K562 (cell line): ENCODE measurements around the gene KANK2. TPM values are rescaled to one million over a fixed set of nuclear protein-coding genes. Genes with fewer than 3 reads are reported as not detected.

Source experiments
- MAFG ChIP-seq: fragments of 450-650 bp; conservative IDR thresholded peaks from 2 replicates; pipeline ENCODE4 v1.6.1; 2016; ENCODE audit warnings: missing genetic modification characterization, missing compliant biosample characterization
- RBM39 ChIP-seq: fragments of 200-400 bp; formaldehyde crosslinking; optimal IDR thresholded peaks from 2 replicates; pipeline ENCODE3; 2018; ENCODE audit warnings: low read depth, low read length
- SP1 ChIP-seq: sonication (generic); formaldehyde crosslinking; IDR thresholded peaks from 2 replicates; pipeline ENCODE4 v1.8.1; 2022; ENCODE audit warnings: mild to moderate bottlenecking, missing genetic modification reagents
- THAP12 ChIP-seq: fragments of 250-450 bp; sonication (Bioruptor Pico); IDR thresholded peaks from 2 replicates; pipeline ENCODE4 v1.9.0; 2021; ENCODE audit warnings: mild to moderate bottlenecking, inconsistent platforms
- ZNF407 ChIP-seq: fragments of 450-650 bp; IDR thresholded peaks from 2 replicates; pipeline ENCODE4 v1.6.1; 2016; ENCODE audit warnings: low read depth
- ZNF609 ChIP-seq: sonication (generic); formaldehyde crosslinking; IDR thresholded peaks from 2 replicates; pipeline ENCODE4 v1.8.1; 2023; ENCODE audit warnings: missing genetic modification reagents, mild to moderate bottlenecking, borderline replicate concordance
- ZSCAN29 ChIP-seq: fragments of 450-650 bp; IDR thresholded peaks from 2 replicates; pipeline ENCODE4 v1.6.1; 2017
- polyA plus RNA-seq, 8 experiments: library from polyadenylated mRNA; depleted of rRNA in 4 of 8; stranded (reverse) in 5 of 8; unstranded in 3 of 8; fragments of >200 nt; fragmentation: Nextera tagmentation in 2 of 8; fragmentation: Illumina TruSeq in 1 of 8; extraction: Ambion mirVana in 2 of 8; extraction: Trizol in 1 of 8; gene quantifications; 2 replicates each; pipeline versions ENCODE4 v1.2.1 to v1.2.3, GENCODE V29; 2011 to 2014; ENCODE audit warnings: inconsistent platforms in 1 of 8, missing spikeins in 1 of 8
- total RNA-seq, 7 experiments: library from RNA; depleted of rRNA in 6 of 7; stranded (reverse); fragments of >200 nt in 6 of 7; fragmentation: Illumina TruSeq in 2 of 7; extraction: Trizol in 2 of 7; gene quantifications; 2 replicates each; pipeline versions ENCODE4 v1.2.1 to v1.2.3, GENCODE V29; 2011 to 2021; ENCODE audit warnings: low replicate concordance in 1 of 7
- TF ChIP-seq, protein P1 (sequence below): fragments of 250-450 bp; sonication (Bioruptor Pico); IDR thresholded peaks from 2 replicates; pipeline ENCODE4 v1.4.0; 2020; ENCODE audit warnings: borderline replicate concordance

The KANK2 gene
- total and polyA plus RNA-seq, 9 of the 15 experiments (the other 6 are each of a cell fraction or from before 2014, with no cell fraction given): 4.4 to 47.8 (median 21.3) TPM

DNA sequence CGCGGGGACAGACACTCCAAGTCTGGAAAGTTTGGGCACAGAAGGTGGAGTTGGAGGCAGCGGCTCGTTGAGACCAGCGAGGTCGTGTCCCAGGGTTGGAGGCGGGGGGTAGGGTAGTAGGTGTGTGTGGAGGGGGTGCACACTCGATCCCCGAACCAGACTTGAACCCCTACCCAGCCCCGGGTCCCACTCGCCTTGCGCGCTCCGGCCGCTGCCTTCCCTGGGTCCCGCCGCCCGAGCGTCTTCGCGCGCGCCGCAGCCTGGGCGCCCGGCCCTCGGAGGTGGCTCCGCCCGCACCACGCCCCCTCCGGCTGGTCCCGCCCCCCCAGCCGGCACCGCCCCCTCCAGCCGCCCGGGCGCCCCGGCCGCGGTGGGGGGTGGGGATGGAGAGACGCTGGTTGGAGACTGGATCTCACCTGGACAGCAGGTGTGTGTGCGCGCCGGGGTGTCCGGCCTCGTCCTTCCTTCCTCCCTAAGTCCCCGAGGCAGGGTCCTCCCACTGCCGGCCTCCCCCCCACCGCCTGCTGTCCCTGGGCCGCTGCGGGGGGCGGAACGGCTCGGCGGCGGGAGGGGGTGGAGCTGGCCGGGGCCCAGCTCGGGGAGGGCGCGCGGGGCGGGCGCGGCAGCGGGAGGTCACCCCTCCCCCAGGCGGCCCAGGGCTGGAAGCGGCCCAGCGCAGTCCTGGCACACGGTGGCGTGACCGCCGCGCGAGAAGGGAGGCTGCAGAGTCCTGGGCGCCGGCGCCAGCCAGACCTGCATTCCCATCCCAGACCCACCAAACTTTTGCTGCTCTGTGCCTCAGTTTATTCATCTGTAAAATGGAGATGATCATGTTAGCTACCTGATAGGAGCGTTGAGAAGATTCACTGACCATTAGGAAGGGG, at the start of gene KANK2 (continued):
- TF ChIP-seq SP1 (CRISPR knock-in tag) (peak; percentile 62), ZNF407 (no peak), ZSCAN29 (no peak), RBM39 (no peak), THAP12 (CRISPR knock-in tag) (peak; percentile 14; the same call in 1 of the 2 replicates), MAFG (no peak), ZNF609 (CRISPR knock-in tag) (no peak)
- TF ChIP-seq, protein P1, sequence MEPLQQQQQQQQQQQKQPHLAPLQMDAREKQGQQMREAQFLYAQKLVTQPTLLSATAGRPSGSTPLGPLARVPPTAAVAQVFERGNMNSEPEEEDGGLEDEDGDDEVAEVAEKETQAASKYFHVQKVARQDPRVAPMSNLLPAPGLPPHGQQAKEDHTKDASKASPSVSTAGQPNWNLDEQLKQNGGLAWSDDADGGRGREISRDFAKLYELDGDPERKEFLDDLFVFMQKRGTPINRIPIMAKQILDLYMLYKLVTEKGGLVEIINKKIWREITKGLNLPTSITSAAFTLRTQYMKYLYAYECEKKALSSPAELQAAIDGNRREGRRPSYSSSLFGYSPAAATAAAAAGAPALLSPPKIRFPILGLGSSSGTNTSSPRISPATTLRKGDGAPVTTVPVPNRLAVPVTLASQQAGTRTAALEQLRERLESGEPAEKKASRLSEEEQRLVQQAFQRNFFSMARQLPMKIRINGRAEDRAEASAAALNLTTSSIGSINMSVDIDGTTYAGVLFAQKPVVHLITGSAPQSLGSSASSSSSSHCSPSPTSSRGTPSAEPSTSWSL (CRISPR knock-in tag): no peak
